Fibroblast of skin of right quadriceps (primary cell): ENCODE data around the gene SPATA6L.
A peak's percentile ranks its signal among the peaks of the same experiment; 100 is the strongest.
"Not testable (repeated sequence)": the region's sequence is repeated elsewhere in the genome, so short reads cannot be mapped to it uniquely, and the experiment has no call there.

ENCODE experiments used
- DNase-seq: peaks from one replicate; pipeline ENCODE4 v3.0.0-alpha.2; 2013

Gene SPATA6L

DNA sequence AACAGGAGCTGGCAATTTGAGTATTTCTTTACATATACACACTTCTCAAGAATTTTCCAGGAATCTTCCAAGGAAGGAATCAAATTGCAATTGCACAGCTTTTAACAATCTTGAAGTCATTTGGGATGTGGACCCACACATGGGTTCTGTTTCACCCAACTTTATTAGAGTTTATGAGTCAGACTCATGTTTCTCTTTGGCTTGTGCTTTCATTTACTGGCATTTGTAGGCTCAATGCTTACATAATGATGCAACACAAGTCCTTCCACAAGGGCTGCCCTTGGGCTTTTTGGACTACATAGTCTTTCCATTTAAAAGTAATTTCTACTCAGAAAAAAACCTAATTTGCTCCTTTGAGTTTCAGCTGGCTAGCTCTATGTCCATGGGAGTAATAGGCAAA is 8.5 kb upstream of the SPATA6L start:
- DNase-seq: peak; percentile 95

DNA sequence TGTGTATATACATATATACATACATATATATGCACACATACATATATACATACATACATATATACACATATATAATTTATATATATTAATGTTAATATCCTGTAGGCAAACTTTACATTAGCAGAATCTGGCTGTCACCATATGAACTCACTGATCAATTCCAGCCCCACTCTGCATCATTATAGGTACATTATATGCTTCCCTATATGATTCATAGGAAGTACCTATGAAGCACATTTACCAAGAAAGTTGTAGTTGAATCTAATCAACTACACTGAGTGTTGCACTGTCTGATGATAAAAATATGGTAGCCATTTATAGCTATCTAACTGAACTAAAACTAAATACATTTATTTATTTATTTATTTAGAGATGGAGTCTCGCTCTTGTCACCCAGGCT is 5.5 kb upstream of the SPATA6L start:
- no peak for DNase-seq

DNA sequence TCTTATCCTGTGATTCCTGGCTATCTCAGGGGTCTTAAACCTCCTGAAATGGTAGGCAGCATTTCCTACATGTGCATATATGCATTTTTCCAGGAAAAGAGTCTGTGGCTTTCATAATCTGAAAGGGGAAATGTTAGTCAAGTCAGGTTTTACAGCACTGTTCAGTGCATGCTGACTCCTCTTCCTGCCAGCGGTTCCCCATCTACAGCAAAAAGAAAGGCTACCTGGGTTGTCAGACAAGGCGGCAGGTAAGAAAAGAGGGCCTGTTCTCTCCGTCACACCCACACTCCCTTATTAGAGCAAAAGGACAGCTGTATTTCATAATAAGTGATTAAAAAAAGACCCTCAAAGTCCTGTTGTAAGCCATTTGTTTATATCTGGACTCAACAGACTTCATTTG is 4.3 kb upstream of the SPATA6L start:
- no peak for DNase-seq

DNA sequence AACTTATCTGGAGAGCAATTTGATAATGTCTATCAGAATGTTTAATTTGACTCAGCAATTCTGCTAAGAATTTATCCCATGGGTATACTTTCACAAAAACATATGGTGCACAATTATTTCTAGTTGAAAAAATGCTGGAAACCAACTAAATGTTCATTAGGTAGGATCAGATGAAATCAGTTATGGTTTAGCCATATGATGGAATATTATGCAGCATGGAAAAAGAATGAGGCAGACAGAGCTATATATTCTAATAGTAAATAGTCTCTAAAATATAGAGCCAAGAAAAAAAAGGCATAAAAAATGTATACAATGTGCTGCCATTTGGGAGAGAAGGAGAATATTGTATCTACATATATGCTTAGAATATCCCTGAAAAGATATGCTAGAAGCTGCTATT is 3.6 kb upstream of the SPATA6L start:
- no peak for DNase-seq

DNA sequence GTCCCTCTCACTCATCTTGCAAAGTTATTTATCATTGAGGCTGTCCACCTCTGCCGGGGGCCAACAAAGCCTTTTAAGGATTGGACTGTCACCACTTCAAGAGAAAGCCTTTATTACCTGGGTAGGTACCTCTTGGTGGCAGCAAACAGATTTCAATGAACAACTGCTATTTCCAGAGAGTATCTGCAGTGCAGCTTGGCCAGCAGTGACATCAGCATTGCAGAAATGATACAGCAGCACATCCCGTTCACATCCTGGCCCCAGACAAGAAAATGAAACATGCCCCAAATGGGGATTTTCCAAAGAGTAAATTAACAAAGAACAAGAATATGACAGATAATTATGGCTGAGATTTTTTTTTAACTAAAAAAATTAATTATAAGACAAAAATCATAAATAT is 2.3 kb upstream of the SPATA6L start:
- no peak for DNase-seq

DNA sequence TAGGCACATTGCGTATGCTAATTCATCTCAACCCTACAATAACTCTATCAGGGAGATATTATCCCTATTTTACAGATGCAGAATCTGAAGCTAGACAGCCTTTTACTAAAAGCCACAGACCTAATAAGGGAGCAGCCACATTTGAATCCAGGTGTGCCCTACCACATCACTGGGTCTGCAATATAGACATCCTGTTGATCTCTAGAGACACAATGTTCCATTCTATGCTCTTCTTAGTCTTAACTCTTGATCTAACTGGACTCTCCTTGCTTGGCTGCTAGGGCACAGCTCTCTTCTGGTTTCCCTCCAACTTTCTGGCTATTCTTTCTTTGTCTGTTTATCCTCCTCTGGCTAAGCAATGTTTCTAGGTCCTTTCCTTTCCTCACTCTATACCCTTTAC is 1.4 kb upstream of the SPATA6L start:
- DNase-seq: no peak

DNA sequence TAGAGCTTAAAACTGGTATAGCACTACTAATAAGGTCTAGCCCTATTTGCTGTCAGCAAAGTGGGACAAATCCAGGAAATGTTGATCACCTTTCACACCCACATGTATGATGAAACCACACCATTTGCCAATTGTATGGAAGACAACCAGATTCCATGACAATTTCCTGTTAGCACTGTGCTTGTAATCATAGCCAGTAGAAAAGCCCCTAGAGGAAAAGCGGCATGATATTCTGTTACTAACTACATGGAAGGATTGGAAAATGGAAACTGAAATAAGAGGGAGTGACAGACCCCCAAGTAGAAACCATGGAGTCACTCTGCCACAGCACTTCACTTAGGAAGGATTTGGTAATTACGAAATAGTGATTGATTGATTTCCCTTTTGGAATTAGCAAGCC is 923 bp downstream of the SPATA6L start:
- peak; percentile 46 for DNase-seq

DNA sequence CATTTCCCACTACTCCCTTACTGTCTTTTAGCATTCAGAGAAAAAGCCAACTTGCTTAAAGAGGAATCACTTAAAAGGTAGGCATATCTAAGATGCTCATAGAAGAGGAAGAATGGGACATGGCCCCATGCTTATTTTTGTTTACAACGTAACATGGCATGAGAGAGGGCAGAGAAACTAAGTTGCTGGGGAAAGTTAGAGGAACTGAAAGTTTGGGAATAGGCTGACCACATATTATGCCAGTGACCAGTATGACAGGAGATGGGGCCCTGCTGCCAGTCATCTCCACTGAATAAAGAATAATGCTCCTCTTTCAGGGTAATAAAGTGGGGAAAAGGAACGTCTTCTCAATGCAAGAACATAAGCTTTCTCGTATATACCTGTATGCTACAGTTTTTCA is 2.3 kb downstream of the SPATA6L start:
- no peak for DNase-seq

DNA sequence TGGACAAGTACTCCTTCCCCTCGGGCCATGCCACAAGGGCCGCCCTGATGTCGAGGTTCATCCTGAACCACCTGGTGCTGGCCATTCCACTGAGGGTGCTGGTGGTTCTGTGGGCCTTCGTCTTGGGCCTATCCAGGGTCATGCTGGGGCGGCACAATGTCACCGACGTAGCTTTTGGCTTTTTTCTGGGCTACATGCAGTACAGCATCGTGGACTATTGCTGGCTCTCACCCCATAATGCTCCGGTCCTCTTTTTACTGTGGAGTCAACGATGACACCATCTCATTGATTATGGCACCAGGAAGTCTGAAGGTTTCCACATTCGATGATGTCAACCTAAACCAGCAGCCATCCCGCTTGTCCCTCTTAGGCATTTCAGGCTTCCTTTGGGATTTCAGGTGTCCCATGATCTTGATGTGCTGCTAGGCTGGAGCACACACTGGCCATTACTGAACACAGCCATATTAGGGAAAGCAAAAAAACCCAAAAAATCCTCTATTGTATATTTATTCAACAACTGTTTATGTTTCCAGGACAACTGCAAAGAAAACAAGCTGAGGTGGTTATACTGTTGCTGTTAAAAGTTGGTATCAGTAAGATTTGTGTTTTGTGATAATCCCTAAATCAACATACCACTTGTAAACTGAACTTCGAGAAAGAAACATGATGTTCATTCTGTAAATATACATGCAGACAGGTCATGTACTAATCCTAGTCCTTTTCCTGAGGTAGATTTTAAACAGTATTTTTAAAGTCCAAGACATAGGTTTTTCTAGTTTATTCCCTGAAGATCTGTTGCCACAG is 3.1 kb downstream of the SPATA6L start:
- DNase-seq: no peak

DNA sequence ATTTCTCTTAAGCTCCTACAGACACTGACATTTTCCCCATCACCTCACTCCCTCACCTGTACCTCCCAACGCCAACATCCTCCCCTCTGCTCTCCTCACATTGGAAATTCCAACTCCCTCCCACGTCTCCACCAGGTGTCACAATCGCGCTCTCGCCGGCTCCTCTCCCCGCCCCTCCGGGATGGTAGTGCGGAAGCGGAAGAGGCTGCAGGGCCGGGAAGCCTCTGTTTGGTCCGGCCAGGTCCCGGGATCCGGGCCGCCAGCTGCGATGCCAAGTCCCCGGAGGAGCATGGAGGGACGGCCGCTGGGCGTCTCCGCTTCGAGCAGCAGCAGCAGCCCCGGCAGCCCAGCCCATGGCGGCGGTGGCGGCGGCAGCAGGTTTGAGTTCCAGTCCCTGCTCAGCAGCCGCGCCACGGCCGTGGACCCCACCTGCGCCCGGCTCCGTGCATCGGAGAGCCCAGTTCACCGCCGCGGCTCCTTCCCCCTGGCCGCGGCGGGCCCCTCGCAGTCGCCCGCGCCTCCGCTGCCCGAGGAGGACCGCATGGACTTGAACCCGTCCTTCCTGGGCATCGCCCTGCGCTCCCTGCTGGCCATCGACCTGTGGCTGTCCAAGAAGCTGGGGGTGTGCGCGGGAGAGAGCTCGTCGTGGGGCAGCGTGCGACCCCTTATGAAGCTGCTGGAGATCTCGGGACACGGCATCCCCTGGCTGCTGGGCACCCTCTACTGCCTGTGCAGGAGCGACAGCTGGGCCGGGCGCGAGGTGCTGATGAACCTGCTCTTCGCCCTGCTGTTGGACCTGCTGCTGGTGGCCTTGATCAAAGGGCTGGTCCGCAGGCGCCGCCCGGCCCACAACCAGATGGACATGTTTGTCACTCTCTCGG is 3.9 kb downstream of the SPATA6L start, which contains the start of gene PLPP6:
Gene PLPP6 (plus strand): TSS at position 187 of the 881 bp plus-strand sequence. CDS start 82 bp downstream, at position 269.
- peak; percentile 77 for DNase-seq

DNA sequence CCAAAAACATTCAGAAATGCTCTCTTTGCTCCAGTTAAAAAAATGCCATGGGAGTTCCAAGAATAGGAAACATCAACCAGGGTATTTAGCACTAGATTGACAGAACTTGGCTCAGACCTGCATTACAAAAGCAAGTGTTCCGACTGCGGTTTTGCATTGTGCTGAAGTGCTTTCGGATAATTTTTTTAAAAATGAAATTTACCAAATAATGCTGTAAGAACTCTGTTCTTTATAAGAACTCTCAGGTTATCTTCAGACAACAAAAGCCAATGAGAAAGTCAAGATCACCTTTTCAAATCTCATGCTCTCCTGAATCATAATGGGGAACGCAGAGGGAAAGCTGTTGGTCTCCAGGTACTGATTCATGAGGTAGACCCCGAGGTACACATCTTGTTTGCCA is 4.7 kb downstream of the SPATA6L start:
- DNase-seq: peak; percentile 17

DNA sequence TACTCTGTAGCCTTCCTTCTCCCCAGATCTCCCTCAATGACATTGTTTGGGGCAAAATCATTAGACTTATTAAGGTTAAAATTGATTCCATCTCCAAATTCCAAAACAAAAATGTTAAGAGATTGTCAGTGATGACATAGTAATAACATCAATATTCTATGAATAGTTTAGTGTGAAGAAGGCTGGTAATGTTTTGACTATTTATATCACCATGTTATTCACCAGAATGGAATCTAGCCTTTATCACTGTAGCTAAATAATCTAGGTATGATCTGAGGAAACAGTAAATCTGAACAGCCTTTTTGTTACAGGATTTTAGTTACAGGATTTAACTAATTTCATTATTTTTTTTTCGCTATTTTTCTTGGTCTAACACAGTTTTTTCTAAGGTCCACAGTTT is 5.1 kb downstream of the SPATA6L start:
- DNase-seq: peak; percentile 40

DNA sequence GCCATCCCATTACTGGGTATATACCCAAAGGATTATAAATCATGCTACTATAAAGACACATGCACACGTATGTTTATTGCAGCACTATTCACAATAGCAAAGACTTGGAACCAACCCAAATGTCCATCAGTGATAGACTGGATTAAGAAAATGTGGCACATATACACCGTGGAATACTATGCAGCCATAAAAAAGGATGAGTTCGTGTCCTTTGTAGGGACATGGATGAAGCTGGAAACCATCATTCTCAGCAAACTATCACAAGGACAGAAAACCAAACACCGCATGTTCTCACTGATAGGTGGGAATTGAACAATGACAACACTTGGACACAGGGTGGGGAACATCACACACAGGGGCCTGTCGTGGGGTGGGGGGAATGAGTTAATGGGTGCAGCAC is 5.6 kb downstream of the SPATA6L start:
- not testable (repeated sequence) for DNase-seq

DNA sequence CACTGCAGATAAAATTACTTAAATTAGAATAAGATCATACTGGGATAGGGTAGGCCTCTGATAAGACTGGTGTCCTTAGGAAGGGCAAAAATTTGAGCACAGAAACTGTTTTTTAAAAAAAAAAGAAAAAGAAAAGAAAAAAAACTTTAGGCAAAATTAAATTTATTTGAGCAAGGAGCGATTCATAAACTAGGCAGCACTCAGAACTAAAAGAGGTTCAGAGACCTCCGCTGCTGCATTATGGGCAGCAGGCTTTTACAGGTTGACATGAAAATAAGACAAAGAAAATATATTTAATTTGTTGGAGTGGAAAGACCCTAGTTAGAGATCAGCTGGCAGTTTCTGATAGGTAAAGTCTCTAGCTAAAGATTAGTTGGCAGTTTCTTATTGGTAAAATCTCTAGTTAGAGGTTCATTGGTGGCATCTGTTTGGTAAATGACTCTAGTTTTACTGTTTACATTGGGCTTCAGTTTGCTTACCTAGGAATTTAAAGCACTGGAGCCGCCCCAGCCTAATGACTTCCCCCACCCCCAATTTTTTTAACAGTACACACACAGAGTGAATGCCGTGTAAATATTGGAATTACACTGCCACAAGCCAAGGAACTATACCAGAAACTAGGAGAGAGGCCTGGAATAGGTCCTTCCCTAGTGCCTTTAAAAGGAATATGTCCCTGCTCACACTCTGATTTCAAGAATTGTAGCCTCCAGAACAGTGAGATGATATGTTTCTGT is 8.7 kb downstream of the SPATA6L start:
- DNase-seq: no peak

DNA sequence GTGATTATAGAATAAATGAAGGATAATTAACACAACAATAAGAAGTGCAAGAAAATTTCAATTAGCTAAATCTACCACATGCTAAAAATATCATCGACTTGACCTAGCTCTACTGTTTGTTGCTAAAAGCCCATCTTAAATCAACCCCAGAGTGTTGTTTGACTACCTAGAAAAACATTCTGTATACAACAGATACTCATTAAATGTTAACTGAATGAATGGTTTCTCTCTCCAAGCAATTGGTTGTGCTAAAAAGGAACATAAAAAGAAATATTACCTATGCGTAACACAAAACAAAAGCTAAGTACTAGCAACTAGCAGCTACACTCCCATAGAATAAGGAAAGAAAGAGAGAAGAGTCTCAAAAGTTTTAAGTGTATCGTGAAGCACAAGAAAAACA is 9.7 kb downstream of the SPATA6L start:
- DNase-seq: no peak

DNA sequence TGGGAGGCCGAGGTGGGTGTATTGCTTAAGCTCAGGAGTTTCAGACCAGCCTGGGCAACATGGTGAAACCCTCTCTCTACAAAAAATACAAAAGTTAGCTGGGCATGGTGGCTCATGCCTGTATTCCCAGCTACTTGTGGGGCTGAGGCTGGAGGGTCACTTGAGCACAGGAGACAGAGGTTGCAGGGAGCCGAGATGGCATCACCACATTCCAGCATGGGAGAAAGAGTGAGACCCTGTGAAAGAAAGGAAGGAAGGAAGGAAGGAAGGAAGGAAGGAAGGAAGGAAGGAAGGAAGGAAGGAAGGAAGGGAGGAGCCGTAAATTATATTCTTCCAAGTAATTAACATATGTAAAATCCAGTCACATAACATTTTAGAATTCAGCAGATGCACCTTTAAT is 10.1 kb downstream of the SPATA6L start:
- DNase-seq: not testable (repeated sequence)

DNA sequence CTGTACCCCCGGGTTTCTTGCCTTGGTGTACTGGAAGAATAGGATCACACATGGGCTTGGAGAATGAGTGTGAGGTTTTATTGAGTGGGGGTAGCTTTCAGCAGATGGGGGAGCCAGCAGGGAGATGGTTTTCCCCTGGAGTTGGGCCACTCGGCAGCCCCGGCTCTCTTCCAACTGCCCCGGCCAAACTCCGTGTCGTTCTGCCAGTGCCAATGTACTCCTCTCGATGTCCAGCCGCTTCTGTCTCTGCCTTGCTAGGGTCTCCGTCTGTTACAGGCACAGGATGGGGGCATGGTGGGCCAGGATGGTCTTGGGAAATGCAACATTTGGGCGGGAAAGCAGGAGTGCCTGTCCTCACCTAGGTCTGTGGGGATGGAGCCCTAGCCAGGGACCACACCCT is 11.7 kb downstream of the SPATA6L start:
- DNase-seq: no peak

DNA sequence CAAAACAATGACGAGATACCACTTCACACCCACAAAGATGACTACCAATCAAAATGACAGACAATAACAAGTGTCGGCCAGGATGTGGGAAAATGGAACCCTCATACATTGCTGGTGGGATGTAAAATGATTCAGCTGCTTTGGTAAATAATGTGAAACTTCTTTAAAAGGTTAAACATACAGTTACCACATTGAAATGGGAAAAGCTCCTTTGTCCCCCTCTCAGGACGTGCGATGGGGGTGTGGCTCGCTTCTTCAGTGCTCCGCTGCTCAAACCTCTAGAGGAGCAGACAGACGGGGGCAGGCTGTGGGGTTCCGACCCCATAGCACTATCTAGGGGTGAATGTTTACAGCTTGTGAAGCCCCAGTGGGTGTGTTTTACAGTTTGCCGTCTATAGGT is 12.2 kb downstream of the SPATA6L start:
- no peak for DNase-seq

DNA sequence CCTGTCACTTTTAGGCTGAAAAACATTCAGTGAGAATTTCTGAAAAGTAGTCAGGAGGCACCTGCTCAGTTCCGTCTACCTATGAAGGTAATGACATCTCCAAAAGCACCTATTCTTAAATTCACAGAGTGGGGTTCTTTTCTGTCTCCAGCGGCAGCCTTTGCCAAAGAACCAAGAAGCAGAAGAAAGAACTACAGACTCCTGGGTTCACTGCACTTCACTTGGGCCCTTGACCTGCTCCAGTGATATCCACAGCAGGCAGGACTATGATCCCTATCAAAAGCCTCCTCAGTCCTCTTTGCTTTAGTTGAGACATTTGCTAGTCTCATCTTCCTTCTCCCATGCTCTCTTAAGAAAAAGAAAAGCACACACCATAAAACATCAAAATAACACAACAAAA is 23.9 kb downstream of the SPATA6L start:
- no peak for DNase-seq

DNA sequence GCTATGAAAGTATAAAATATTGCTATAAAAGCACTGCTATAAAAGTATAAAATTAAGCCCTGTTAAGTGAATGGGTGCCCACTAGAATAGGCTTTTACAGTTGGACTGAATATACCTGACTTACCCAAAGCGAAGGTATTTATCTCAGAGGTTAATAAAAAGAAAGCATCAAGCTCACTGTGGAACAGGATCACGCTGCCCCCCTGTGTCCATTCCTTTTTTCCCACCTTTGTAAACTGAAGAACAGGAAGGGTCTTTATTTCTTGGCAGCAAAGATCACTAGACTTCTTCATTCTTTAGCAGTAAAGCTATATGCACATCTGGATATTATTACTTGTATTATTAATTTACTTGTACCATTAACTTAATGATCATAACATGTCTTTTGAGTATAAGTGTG is 26.3 kb downstream of the SPATA6L start:
- DNase-seq: no peak

DNA sequence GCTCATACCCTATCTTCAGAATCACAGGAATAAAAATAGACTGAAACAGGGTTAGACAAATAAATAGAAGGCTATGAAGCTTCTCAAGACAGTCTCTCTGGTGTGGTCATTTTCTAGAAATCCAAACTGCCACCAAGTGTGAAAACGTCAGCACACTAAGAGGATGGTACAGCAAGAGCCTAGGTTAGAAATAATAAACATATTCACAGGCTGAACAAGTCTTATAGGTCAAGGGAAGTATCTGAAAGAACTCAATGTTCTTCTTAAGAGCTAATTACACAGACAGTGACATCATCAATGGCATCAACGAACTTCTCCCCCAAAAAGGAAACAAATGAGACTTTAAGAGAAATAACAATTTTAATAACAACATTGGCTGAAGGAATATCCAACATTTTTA is 26.9 kb downstream of the SPATA6L start:
- no peak for DNase-seq

DNA sequence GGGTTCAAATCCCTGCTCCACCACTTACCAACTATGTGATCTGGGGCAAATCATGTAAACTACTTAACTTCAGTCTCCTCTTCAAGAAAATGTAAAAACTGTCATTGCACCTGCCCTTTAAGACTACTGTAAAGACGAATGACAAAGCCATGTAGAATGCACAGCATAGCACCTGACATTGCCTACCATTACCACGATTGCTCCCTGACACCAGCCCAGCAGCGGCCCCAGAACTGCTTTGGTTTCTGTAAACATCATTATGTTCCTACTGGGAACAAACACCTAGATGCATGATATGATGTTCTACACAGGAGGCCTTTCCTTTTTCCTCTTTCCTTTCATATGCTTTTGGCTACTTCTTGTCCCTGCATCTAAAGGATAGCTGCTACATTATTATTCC is 27.3 kb downstream of the SPATA6L start:
- no peak for DNase-seq

DNA sequence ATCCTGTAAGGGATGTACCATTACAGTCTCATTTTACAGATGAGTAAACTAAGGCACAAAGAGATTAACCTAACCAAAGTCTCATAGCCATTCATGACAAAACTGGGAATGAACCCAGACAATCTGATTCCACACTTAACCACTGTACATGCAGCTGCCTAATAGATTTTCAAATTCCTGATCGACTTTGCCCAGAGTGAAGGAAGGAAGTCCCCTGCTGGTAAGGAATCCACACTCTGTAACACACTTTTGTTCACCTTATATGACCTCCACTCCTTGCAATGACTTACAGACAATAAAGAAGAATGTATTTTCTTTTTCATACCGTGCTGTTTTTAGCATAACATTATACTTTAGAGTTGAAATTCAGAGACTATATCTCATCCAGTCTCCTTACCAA is 35.4 kb downstream of the SPATA6L start:
- DNase-seq: peak; percentile 30
